ENCODE measurements around the gene TMEM132D. TPM values are rescaled to one million over a fixed set of nuclear protein-coding genes. Genes with fewer than 3 reads are reported as not detected.

The TMEM132D gene
- total and polyA plus RNA-seq, 7 donors: 0.01 TPM; not detected in 6

- Histone ChIP-seq H3K9me3 (no peaks in the 10 kb centered on the region), H3K4me3 (no peak overlapping the region), H3K4me1 (no peaks in the 10 kb centered on the region), H3K27ac (no peak overlapping the region), H3K27me3 (ENCODE audit: insufficient read depth in 3 of 3, low read length in 2 of 3) (no peaks in the 10 kb centered on the region), H3K36me3 (ENCODE audit: insufficient read depth in 1 of 2, low read depth in 1 of 2) (no peaks in the 10 kb centered on the region)
- WGBS, 3 donors: 81 to 90% (median 82%) methylated on average over 2 of the region's 2 CpGs
- no peak for DNase-seq
- no peak for ATAC-seq
- intact Hi-C loops (cut with DNase I): no loop called here
- no peak for TF ChIP-seq CTCF (IDR thresholded peaks at IDR 0.05)
Measured at GRCh38 chr12:129332286-129332685, 571.5 kb downstream of the TMEM132D start.

GRCh38 chr12:129331356-129332085 lies 572.3 kb downstream of the TMEM132D start:
- no peak for DNase-seq
- H3K27me3 ChIP-seq (ENCODE audit: insufficient read depth in 3 of 3, low read length in 2 of 3): no peaks in the 10 kb centered on the region
- no peak for TF ChIP-seq CTCF (IDR thresholded peaks at IDR 0.05)
- H3K9me3 ChIP-seq: no peaks in the 10 kb centered on the region
- no peaks in the 10 kb centered on the region for H3K4me1 ChIP-seq
- H3K27ac ChIP-seq: no peak overlapping the region
- intact Hi-C loops (cut with DNase I): no loop called here
- no peak overlapping the region for H3K4me3 ChIP-seq
- ATAC-seq: no peak
- 65 to 69% (median 68%) methylated on average over 7 of the region's 7 CpGs for WGBS, 3 donors
- no peaks in the 10 kb centered on the region for H3K36me3 ChIP-seq (ENCODE audit: insufficient read depth in 1 of 2, low read depth in 1 of 2)

- Histone ChIP-seq H3K27me3 (ENCODE audit: insufficient read depth in 3 of 3, low read length in 2 of 3) (no peaks in the 10 kb centered on the region), H3K4me3 (no peak overlapping the region), H3K27ac (no peak overlapping the region), H3K9me3 (no peaks in the 10 kb centered on the region), H3K36me3 (ENCODE audit: insufficient read depth in 1 of 2, low read depth in 1 of 2) (no peaks in the 10 kb centered on the region), H3K4me1 (no peaks in the 10 kb centered on the region)
- no peak for TF ChIP-seq CTCF (IDR thresholded peaks at IDR 0.05)
- ATAC-seq (no peak), DNase-seq (no peak)
- intact Hi-C loops (cut with DNase I): no loop called here
- WGBS, 3 donors: 45 to 62% (median 53%) methylated on average over 4 of the region's 4 CpGs
Measured at GRCh38 chr12:129328235-129328634, 575.6 kb downstream of the TMEM132D start.

DNA sequence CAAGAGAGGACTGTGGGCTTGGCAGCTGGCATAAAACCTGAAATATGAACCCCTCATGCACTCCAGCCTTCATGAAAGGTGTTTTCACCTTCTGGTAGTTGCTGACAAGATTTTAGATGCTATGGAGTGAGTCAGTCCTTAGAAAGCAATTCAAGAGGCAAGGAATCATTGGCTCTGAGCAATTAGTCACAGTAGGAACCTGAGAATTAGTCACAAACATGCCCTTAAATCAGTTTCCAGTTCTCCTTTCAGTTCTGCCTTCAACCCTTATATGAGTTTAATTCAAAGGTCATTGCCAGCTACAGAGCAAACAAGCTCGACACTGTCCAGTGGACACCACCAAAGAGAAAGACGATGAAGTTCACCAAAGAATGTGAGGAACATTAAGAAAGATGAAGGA lies 578.3 kb downstream of the TMEM132D start:
- Histone ChIP-seq H3K9me3 (no peaks in the 10 kb centered on the region), H3K36me3 (ENCODE audit: insufficient read depth in 1 of 2, low read depth in 1 of 2) (no peaks in the 10 kb centered on the region), H3K4me1 (no peaks in the 10 kb centered on the region), H3K4me3 (no peak overlapping the region), H3K27ac (no peak overlapping the region), H3K27me3 (ENCODE audit: insufficient read depth in 3 of 3, low read length in 2 of 3) (no peaks in the 10 kb centered on the region)
- intact Hi-C loops (cut with DNase I): no loop called here
- ATAC-seq: no peak
- no peak for TF ChIP-seq CTCF (IDR thresholded peaks at IDR 0.05)
- 52 to 69% (median 57%) methylated on average over 2 of the region's 2 CpGs for WGBS, 3 donors
- DNase-seq: no peak

GRCh38 chr12:129312048-129312447 lies 591.8 kb downstream of the TMEM132D start:
- no peak for DNase-seq
- no peak for TF ChIP-seq CTCF (IDR thresholded peaks at IDR 0.05)
- no peak overlapping the region for H3K4me3 ChIP-seq
- H3K27ac ChIP-seq: no peak overlapping the region
- peaks cover 0 to 3% (median 0%) of the 10 kb centered on the region in 3 donors for H3K27me3 ChIP-seq (ENCODE audit: insufficient read depth in 3 of 3, low read length in 2 of 3)
- peaks cover 3% of the 10 kb centered on the region for H3K9me3 ChIP-seq
- ATAC-seq: no peak
- no peaks in the 10 kb centered on the region for H3K4me1 ChIP-seq
- H3K36me3 ChIP-seq (ENCODE audit: insufficient read depth in 1 of 2, low read depth in 1 of 2): no peaks in the 10 kb centered on the region
- intact Hi-C loops (cut with DNase I): no loop called here
- 48 to 53% (median 50%) methylated on average over 4 of the region's 4 CpGs for WGBS, 3 donors

Measured in psoas muscle (tissue), 8 donors.